K562 (cell line): Measurements from ENCODE around the gene AACS. TPM values are rescaled to one million over a fixed set of nuclear protein-coding genes. Genes with fewer than 3 reads are reported as not detected.

Experiments used
- ARNT ChIP-seq, 2 experiments: fragments of 450-650 bp; IDR thresholded peaks; 2 replicates each; pipeline ENCODE4 v1.6.1; 2016; ENCODE audit warnings: mild to moderate bottlenecking in 1 of 2
- BCL6 ChIP-seq: fragments of 250-450 bp; sonication (Bioruptor Pico); IDR thresholded peaks from 2 replicates; pipeline ENCODE4 v1.4.0; 2020
- CBFB ChIP-seq: sonication (generic); formaldehyde crosslinking; IDR thresholded peaks from 2 replicates; pipeline ENCODE4 v1.4.0; 2020; ENCODE audit warnings: mild to moderate bottlenecking, missing genetic modification reagents
- CREB1 ChIP-seq, 2 experiments: sonication (generic) in 1 of 2; formaldehyde crosslinking in 1 of 2; IDR thresholded peaks; 2 replicates each; pipeline versions ENCODE4 v1.6.1 to v1.8.0; 2012 to 2022; ENCODE audit warnings: inconsistent platforms in 1 of 2, mild to moderate bottlenecking in 1 of 2, missing genetic modification reagents in 1 of 2, moderate library complexity in 1 of 2
- DPF2 ChIP-seq: fragments of 450-650 bp; IDR thresholded peaks from 2 replicates; pipeline ENCODE4 v1.6.1; 2016
- HCFC1 ChIP-seq: IDR thresholded peaks from 2 replicates; pipeline ENCODE4 v1.6.1; 2012; ENCODE audit warnings: low read depth, low read length, improper control_type of control experiment
- ILK ChIP-seq: fragments of 450-650 bp; IDR thresholded peaks from 2 replicates; pipeline ENCODE4 v1.6.1; 2016; ENCODE audit warnings: missing genetic modification characterization, low read depth, mild to moderate bottlenecking, missing compliant biosample characterization, moderate library complexity, borderline replicate concordance
- KDM1A ChIP-seq, 2 experiments: fragments of 450-650 bp; IDR thresholded peaks; 2 replicates each; pipeline ENCODE4 v1.6.1; 2016; ENCODE audit warnings: mild to moderate bottlenecking in 2 of 2
- MAFG ChIP-seq: fragments of 450-650 bp; conservative IDR thresholded peaks from 2 replicates; pipeline ENCODE4 v1.6.1; 2016; ENCODE audit warnings: missing genetic modification characterization, missing compliant biosample characterization
- MLX ChIP-seq, 2 experiments: fragments of 450-650 bp in 1 of 2; sonication (generic) in 1 of 2; formaldehyde crosslinking; conservative IDR thresholded peaks; 2 replicates each; pipeline versions ENCODE4 v1.4.0 to v1.8.1; 2020 to 2022; ENCODE audit warnings: mild to moderate bottlenecking in 1 of 2, missing genetic modification reagents in 1 of 2
- ZC3H4 ChIP-seq: sonication (generic); formaldehyde crosslinking; IDR thresholded peaks from 2 replicates; pipeline ENCODE4 v1.9.0; 2021; ENCODE audit warnings: missing genetic modification reagents, borderline replicate concordance
- ZNF444 ChIP-seq: fragments of 250-450 bp; sonication (Bioruptor Pico); IDR thresholded peaks from 2 replicates; pipeline ENCODE4 v1.4.0; 2020; ENCODE audit warnings: mild to moderate bottlenecking, moderate library complexity
- polyA plus RNA-seq, 8 experiments: library from polyadenylated mRNA; depleted of rRNA in 4 of 8; stranded (reverse) in 5 of 8; unstranded in 3 of 8; fragments of >200 nt; fragmentation: Nextera tagmentation in 2 of 8; fragmentation: Illumina TruSeq in 1 of 8; extraction: Ambion mirVana in 2 of 8; extraction: Trizol in 1 of 8; gene quantifications; 2 replicates each; pipeline versions ENCODE4 v1.2.1 to v1.2.3, GENCODE V29; 2011 to 2014; ENCODE audit warnings: inconsistent platforms in 1 of 8, missing spikeins in 1 of 8
- total RNA-seq, 7 experiments: library from RNA; depleted of rRNA in 6 of 7; stranded (reverse); fragments of >200 nt in 6 of 7; fragmentation: Illumina TruSeq in 2 of 7; extraction: Trizol in 2 of 7; gene quantifications; 2 replicates each; pipeline versions ENCODE4 v1.2.1 to v1.2.3, GENCODE V29; 2011 to 2021; ENCODE audit warnings: low replicate concordance in 1 of 7
- TF ChIP-seq, protein P1 (sequence below), 2 experiments: fragments of 450-650 bp; IDR thresholded peaks; 2 replicates each; pipeline ENCODE4 v1.6.1; 2016; ENCODE audit warnings: mild to moderate bottlenecking in 2 of 2, borderline replicate concordance in 1 of 2, low read depth in 1 of 2, moderate library complexity in 1 of 2
- TF ChIP-seq, protein P2 (sequence below): sonication (generic); formaldehyde crosslinking; IDR thresholded peaks from 2 replicates; pipeline ENCODE4 v1.8.0; 2022; ENCODE audit warnings: mild to moderate bottlenecking, missing genetic modification reagents, borderline replicate concordance

The AACS gene
- total and polyA plus RNA-seq, 9 of the 15 experiments (the other 6 are each of a cell fraction or from before 2014, with no cell fraction given) = 2.4 to 13.0 (median 6.0) TPM

- TF ChIP-seq, protein P1, sequence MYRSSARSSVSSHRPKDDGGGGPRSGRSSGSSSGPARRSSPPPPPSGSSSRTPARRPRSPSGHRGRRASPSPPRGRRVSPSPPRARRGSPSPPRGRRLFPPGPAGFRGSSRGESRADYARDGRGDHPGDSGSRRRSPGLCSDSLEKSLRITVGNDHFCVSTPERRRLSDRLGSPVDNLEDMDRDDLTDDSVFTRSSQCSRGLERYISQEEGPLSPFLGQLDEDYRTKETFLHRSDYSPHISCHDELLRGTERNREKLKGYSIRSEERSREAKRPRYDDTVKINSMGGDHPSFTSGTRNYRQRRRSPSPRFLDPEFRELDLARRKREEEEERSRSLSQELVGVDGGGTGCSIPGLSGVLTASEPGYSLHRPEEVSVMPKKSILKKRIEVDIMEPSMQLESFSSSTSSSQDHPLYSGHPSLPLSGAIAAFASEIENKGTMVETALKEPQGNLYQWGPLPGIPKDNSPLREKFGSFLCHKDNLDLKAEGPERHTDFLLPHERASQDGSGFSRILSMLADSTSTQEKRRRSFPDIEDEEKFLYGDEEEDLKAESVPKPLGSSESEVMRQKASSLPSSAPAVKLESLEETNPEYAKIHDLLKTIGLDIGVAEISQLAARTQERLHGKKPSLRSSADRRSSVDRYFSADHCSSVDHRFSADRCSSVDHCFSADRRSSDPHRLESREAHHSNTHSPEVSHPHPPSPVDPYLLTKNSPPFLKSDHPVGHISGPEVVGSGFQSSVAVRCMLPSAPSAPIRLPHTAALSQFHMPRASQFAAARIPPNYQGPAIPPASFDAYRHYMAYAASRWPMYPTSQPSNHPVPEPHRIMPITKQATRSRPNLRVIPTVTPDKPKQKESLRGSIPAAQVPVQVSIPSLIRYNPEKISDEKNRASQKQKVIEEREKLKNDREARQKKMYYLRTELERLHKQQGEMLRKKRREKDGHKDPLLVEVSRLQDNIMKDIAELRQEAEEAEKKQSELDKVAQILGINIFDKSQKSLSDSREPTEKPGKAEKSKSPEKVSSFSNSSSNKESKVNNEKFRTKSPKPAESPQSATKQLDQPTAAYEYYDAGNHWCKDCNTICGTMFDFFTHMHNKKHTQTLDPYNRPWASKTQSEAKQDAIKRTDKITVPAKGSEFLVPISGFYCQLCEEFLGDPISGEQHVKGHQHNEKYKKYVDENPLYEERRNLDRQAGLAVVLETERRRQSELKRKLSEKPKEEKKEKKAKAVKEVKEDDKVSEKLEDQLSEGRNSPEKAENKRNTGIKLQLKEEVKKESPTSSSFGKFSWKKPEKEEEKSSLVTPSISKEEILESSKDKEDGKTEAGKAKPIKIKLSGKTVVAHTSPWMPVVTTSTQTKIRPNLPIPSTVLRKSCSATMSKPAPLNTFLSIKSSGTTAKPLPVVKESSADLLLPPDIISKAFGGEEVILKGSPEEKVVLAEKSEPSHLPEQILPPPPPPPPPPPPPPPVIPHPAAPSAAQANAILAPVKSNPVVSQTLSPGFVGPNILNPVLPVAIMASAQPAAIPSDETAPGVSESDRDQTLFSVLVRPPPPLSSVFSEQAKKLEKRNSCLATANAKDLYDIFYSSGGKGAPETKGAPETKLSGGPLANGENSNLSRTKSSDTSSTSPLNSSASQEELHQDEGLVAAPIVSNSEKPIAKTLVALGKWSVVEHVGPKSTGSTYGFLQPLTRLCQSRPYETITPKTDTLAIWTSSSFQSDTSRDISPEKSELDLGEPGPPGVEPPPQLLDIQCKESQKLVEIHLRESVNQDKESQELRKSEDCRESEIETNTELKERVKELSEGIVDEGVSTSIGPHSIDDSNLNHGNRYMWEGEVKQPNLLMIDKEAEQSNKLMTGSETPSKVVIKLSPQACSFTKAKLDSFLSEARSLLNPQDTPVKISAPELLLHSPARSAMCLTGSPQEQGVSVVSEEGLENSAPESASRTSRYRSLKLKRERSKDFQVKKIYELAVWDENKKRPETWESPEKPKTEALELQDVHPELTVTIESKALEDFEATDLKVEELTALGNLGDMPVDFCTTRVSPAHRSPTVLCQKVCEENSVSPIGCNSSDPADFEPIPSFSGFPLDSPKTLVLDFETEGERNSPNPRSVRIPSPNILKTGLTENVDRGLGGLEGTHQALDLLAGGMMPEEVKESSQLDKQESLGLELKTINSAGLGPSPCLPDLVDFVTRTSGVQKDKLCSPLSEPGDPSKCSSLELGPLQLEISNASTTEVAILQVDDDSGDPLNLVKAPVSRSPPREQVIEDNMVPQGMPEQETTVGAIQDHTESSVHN (IDR thresholded peaks at IDR 0.05; ENCODE audit: borderline replicate concordance in 1 of 2, low read depth in 1 of 2) = no peak
- TF ChIP-seq DPF2 = peak; percentile 24; the same call in 1 of the 2 replicates
- peak in 1 of 2 experiments; percentile 97; a peak in 2 of 4 replicates for TF ChIP-seq ARNT (IDR thresholded peaks at IDR 0.05)
- TF ChIP-seq, protein P2, sequence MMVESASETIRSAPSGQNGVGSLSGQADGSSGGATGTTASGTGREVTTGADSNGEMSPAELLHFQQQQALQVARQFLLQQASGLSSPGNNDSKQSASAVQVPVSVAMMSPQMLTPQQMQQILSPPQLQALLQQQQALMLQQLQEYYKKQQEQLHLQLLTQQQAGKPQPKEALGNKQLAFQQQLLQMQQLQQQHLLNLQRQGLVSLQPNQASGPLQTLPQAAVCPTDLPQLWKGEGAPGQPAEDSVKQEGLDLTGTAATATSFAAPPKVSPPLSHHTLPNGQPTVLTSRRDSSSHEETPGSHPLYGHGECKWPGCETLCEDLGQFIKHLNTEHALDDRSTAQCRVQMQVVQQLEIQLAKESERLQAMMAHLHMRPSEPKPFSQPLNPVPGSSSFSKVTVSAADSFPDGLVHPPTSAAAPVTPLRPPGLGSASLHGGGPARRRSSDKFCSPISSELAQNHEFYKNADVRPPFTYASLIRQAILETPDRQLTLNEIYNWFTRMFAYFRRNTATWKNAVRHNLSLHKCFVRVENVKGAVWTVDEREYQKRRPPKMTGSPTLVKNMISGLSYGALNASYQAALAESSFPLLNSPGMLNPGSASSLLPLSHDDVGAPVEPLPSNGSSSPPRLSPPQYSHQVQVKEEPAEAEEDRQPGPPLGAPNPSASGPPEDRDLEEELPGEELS (CRISPR knock-in tag) = no peak
- TF ChIP-seq ZNF444 (CRISPR knock-in tag) = no peak
- no peak for TF ChIP-seq KDM1A (IDR thresholded peaks at IDR 0.05)
- TF ChIP-seq BCL6 (CRISPR knock-in tag) = no peak
- no peak for TF ChIP-seq HCFC1
- TF ChIP-seq ZC3H4 (CRISPR knock-in tag) = no peak
- TF ChIP-seq ILK = no peak
- TF ChIP-seq MLX (CRISPR knock-in tag; conservative IDR thresholded peaks at IDR 0.05) = no peak
- TF ChIP-seq CBFB (CRISPR knock-in tag) = no peak
- TF ChIP-seq CREB1 (IDR thresholded peaks at IDR 0.05) = no peak
- no peak for TF ChIP-seq CREB1 (CRISPR knock-in tag; IDR thresholded peaks at IDR 0.05)
- peak; percentile 67 for TF ChIP-seq MAFG
These were observed 46.2 kb downstream of the AACS start (continued) for GRCh38 chr12:125111403-125111802.
